HG03025 (cell line): Measurements from ENCODE around the gene GARIN5A.

Experiments
- ATAC-seq: cut with Tn5 transposase; IDR thresholded peaks from one replicate; pipeline ENCODE4 v1.9.1; 2021; ENCODE audit warnings: mild to moderate bottlenecking, moderate library complexity; ENCODE audit not compliant: unreplicated experiment, low FRiP score

The GARIN5A gene

DNA sequence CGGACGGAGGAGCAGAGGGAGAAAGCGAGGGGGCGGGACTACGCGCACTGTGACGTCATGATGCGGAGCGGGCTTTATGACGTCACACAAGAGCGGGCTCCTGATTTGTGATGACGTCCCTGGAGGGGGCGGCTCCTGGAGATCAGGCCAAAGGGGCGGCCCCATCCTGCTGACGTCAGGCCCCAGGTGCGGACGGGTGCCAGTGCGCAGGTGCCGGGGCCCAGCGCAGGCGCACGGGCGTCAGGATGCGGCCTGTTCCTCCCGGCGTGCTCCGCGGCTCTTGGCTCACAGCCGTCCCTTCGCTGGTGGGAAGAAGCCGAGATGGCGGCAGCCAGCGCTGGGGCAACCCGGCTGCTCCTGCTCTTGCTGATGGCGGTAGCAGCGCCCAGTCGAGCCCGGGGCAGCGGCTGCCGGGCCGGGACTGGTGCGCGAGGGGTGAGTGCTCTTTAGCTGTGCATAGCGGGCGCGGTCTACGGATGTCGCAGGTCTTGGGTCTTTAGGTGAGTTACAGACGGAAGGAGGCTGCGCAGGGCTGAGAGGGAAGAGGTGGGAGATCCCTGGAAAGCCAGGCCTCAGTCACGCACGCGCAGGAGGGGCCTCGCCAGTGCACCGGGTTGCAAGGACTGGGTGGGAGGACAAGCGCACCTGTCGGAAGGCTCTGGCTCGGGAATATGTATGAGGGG, at the start of gene GARIN5A, which contains the start of gene EMC10:
GARIN5A (minus strand) TSS at position 625 of the 683 bp plus-strand sequence; CDS start at position 165, 460 bp downstream.
EMC10 (plus strand) TSS at position 284 of the 683 bp plus-strand sequence; CDS start at position 322, 38 bp downstream.
- peak; percentile 80 for ATAC-seq

DNA sequence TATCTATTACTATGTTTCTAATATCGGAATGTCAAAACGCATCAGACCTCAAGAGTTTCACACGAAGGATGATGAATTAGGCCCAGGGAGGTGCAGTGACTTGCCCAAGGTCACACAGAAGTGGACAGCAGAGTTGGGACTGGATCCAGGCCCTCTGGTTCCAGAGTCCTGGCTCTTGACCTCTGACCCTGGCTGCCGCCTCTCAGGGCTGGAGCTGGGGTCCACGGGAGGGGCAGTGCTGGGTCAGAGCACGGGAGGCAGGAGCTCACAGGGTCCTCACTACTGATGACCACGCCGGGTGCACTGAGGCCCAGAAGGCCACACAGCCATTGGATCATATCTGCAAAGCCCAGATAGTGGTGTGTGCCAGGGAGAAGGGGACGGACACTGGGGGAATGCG, 46.2 kb upstream of the GARIN5A start:
- ATAC-seq = no peak

DNA sequence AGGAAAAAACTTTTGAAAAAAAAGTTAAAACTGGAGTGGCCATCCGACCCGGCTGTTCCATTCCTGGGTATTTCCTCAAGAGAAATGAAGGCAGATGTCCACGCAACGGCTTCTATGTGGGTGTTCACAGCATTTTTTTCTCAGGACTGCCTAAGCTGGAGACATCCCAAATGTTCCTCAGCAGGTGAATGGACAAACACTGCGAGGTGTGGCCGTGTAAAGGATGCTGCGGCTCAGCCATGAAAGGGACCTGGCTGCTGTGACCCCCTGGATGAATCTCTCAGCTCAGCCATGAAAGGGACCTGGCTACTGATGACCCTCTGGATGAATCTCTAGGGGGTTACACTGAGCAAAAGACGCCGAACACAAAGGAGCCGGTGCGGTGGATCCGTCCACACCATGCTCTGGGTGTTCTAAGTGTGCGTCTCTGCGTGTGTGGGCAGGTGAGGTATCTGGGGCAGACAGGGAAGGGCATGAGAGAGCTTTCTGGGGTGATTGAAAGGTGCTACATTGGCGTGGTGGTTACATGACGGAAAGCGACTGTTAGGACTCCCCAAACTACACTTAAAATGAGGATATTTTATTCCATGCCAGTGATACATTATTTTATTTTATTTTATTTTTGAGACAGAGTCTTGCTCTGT, 44.3 kb upstream of the GARIN5A start:
- ATAC-seq = no peak

DNA sequence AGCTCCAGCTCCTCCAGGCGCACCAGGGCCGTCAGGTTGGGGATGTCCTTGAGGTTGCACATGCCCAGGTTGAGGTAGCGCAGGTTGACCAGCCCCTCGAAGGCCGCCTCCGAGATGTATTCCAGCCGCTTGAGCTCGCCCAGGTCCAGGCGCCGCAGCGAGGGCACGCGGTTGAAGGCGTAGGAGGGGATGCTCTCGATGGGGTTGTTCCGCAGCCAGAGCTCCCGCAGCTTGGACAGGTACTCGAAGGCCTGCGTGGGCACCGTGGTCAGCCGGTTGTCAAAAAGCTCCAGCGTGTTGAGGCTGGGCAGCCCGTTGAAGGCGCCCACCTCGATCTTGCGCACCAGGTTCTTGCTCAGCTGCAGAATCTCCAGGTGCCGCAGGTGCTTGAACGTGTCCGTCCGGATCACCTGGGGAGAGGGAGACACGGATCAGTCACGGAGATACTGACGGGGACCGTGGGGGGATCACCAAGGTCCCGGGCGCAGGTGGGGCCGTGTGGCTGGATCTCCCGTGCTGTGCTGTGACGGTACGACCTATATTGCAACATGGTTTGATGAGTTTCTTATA, 42.4 kb upstream of the GARIN5A start:
- no peak for ATAC-seq

DNA sequence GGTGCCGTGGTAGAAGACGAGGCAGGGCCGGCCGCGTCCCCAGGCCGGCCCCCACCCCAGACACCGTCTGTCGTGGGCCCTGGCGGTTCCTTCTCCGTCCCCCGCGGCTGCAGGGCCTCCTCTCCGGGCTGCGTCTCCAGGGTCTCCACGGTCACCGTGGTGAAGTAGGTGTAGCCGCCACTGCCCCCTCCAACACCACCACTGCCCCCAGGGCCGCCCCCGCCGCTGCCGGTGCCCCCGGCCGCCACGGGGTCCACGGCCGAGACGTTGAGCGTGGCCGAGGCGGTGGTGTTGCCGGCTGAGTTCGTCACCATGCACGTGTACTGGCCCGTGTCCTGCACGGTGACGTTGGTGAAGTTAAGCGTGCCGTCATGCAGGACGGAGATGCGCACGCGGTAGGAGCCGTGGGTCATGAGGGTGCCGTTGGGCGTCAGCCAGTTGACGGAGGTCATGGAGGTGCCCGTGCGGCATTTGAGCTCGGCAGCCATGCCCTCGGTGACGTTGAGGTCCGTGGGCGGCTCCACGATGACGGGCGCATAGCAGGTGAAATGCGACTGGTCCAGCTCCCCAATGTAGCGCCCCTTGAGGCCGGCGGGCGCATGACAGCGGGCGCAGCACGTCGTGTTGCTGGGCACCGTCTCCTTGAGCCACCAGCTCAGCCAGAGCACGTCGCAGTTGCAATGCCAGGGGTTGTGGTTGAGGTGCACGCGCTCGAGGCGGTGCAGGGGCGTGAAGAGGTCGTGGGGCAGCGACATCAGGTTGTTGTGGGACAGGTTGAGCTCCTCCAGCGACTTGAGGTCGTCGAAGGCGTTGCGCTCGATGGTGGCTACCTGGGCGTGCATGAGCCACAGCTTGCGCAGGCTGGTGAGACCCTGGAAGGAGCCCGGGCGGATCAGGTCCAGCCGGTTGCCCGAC, 41.7 kb upstream of the GARIN5A start:
- no peak for ATAC-seq

DNA sequence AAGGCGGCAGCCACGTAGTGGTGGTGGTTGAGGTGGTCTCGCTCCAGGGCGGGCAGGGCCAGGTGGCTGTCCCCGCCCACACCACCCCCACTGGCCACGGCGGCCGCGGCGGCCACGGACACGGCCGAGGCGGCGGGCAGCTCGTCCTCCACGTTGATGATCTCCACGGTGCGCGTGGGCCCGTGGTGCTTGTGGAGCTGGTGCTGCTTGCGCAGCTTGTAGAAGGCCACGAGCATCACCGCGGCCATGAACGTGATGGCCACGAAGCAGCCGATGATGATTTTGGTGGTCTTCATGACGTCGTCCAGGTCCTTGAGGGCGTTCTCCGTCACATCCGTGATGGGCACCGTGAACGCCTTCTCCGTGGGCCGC, 41.0 kb upstream of the GARIN5A start:
- ATAC-seq = no peak

DNA sequence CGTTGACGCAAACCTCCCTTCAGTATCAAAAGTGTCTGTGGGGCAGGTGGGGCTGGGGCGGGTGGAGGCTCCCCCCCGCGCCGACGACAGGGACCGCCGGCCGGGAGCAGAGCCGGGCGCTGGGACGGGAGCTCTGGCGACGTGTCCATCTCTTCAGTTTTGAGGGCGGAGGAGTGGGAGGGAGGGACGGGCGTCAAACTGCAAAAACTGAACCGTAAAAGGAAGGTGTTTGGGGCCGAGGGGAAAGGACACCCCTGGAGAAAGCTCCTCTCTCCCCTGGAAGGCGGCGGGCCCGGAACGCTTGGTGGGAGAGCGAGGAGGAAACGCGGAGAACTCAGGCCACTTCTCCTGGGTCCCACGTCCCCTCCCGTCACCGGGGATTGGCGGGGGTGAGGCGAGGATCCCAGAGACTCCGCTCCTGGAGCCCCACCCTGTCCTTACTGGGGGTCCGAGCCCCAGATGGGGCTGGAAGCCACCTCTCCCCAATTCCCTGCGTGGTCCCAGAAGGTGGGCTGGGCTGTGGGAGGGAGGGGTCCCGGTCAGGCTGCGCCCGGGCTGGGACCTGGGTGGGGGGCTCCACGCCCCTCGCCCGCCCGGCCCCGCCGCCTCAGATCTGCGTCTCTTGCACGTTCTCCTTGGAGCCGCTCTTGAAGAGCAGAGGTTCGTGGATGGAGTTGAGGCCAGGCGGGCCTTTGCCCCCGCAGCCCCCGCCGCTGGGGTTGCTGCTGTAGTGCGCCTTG, 40.5 kb upstream of the GARIN5A start:
- no peak for ATAC-seq

DNA sequence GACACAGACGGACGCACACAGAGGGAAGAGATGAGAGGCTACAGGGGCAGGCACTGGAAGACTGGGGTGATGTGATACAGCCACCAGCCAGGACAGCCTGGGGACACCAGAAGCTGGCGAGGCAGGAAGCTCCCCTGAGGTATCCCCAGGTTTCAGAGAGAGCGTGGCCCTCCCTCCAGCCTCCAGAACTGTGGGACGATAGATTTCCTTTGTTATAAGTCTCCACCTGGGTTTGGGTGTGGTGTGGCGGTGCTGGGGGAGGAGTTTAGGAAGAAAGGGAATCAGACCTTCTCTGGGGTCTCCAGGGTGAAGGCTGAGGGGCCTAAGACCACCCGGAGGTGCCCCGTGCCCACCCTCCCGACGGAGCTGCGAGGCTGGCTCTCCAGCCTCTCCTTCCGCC, 39.8 kb upstream of the GARIN5A start:
- ATAC-seq = no peak

DNA sequence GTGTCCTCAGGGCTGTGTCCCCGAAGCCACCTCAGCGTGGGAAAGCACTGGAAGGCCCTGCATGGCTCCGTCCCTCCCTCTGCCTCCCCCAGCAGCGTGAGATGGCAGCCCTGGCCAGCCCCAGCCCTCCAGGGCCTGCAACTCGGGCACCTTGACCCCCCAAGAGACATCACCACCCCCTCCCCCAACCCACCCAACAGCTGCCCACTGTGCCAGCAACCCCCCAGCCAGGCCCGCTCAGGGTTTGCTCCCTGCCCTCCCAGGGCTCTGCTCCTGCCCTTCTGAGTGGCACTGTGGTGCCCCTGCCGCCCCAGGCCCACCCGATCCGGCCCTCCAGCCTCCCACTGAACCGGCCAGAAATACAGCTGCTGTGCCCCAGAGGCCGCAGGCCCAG, 38.5 kb upstream of the GARIN5A start:
- ATAC-seq = no peak

DNA sequence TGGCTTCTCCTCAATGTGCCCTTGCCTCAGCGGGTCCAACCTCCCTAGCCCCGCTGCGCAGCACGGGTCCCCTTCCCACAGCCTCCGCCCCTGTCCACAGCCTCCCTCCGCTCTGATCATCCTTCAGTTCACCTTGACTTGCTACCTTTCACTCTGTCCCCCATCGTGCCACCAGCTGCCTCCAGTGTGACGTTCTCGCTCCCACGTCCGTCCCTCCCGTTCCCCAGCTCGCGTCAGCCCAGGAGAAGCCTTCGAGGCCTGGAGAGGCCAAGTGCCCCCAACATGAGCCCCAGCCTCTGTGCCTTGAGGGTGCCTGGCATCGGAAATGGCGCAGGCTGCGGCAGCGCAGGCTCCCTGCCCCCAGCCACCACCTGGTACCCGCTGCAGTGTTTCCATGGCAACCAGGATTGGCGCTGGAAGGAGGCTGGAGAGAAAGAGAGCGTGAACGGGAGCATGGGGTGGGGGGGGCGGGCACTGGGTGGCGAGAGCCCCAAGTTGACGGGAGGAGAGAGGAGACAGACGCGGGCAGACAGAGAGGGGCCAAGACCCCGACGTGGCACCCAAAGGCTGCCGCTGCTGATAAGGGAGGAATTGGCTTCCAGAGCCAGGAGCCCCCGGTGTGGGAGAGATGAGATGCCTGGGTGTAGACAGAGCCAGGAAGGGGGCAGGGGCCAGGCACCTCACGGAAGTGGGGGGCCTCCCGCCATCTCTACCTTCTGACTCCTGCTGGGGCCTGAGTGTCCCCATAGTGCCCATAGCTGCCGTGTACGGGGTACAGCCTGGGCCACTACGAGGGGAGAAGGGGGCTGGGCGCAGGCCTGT, 37.9 kb upstream of the GARIN5A start:
- no peak for ATAC-seq

DNA sequence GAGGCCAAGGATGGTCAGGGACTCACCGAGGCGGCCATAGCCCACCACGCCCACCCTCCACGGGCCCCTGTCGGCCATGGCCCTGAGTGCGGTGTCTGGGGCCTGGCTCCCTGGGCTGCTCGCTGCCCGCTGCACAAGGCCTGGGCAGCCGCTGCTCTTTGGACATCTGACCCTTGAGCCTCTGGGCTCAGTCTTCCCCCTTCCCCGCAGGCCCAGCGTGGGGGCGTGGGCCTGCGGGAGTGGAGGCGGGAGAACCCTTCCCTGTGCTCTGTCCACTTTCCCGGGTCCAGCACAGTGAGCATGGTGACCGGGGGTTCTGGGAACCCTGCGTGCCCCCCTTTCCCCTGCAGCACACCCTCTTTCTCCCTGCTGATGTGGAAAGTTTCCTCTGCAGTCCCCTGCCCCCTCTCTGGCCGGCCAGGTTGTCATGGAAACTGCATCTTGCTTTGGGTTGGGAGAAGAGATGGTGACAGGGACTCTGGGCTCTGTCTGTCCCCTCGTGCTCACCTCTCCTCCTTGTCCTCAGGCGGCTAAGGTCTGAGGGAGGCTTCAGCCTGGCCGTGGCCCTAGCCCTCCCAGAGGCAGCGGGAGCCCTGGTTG, 37.2 kb upstream of the GARIN5A start, which contains the start of gene ASPDH:
ASPDH (minus strand) TSS at position 168 of the 600 bp plus-strand sequence; CDS start at position 78, 90 bp downstream.
- no peak for ATAC-seq

DNA sequence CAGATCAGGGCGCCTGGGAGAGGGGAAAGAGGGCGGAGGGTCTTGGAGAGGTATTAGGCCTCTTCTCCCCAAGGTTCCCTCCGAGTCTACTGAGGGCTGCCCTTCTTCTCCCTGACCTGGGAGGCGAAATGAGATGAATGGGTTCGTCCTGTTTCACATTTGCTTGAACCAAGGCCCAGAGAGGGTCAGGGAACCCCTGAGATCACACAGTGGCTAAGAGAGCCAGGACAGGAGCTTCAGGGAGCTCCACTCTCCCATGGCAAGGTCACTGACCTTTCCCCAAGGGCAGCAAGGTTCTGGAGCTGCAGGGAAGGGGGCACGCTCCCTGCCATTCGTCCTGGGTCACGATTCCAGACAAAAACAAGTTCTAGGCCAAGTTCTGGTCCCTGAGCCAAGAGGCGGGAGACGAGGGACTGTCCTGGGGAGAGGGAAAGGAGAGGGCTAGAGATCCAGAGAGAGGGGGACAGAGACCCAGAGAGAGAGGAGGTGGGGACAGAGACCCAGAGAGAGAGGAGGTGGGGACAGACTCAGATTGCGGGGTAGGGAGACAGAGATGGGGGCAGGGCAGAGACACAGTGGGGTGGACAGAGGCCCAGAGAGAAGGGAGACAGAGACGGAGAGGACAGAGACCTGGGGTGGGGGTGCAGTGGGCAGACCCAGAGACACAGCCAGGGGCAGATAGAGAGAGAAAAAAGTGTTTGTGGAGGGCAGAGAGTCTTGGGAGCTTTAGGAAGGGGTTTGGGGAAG, 36.5 kb upstream of the GARIN5A start:
- no peak for ATAC-seq

DNA sequence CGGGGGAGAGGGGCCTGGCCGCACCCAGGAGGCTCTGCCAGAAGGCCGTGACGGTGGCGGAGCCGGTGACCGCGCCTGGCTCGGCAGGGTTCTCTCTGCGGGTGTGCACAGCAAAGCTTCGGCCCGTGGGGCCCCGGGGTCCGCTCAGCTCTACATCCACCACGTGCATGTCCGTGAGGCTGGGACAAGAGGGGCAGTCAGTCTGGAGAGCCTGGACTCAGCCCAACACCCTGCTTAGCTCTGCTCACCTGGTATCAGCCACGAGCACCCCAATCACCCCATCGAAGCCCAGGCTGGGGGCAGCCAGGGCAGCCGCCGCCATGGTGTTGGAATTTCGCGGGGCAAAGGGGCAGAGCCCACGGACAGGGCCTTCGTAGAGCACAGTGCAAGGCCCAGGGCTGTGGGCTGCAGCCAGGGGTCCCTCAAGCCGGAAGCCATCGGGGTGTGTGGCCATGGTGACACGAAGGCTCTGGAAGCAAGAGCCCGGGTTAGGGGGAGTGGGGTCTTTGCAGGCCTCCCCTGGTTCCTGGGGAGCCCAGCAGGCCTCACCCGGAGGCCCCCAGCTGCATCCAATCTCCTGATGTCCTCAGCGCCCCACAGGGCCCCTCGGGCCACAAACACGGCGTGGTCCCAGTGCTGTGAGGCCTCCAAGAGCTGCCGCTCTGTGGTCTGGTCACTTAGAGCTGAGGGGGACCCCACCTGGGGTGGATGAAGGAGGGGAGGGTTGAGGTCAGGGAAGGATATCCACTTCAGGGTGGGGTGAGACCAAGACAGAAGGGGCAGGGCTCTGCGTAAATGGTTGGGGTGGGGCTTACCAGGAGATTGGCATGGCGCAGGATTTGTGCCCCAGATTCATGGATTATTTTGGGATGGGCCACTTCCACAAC, 35.7 kb upstream of the GARIN5A start:
- no peak for ATAC-seq

DNA sequence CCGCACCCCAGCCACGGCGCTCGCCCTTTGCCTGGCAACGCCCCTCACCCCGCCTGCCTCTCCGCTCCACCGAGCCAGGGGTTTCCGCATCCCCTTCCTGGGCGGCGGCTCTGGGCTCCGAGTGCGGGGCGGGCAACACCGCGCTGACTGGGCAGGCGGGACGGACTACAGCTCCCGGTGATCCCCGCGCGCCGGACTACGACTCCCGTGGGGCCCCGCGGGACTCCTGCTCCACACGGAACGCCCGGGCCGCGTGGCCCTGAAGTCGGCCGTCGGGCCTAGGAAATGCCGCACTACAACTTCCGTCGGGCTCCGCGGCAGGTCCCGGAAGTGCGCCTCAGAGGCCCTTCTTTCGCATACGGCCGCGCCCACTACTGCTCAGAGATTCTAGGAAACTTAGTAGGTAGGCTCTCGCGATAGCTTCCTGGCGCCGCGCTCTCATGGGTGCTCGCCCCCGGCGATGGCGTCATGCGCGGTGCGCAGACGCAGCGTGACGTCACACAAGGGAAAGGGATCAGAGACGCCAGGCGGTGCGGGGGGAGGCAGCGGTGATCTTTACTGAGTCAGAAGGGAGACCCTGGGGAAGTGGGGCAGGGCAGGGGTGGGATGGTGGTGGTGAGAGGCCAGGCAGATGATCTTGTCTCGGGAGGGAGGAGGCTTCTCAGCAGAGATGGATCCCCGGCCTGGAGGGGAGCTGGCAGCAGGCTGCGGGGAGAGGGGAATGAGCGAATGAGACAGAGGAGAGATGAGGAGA, 34.6 kb upstream of the GARIN5A start, which contains the start of gene JOSD2:
JOSD2 (minus strand) TSS at position 123 of the 754 bp plus-strand sequence. CDS start 760 bp downstream, outside the sequence.
- ATAC-seq = peak; percentile 78

DNA sequence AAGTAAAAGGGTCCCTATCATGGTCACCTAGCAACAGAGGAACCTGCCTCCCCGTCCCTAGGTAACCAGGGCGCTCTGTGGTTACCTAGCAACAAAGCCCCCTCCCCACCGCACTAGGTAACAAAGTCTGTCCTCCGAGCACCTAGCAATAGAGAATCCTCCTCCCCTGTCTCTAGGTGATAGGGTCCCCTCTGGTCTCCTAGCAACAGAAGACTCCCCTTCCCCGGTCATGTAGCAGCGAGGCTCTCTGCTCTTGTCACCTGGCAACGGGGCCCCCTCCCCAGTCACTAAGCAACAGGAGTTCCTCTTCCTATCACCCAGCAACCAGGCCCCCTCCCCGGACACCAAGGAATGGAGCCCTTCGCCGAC, 34.0 kb upstream of the GARIN5A start:
- ATAC-seq = peak; percentile 3

DNA sequence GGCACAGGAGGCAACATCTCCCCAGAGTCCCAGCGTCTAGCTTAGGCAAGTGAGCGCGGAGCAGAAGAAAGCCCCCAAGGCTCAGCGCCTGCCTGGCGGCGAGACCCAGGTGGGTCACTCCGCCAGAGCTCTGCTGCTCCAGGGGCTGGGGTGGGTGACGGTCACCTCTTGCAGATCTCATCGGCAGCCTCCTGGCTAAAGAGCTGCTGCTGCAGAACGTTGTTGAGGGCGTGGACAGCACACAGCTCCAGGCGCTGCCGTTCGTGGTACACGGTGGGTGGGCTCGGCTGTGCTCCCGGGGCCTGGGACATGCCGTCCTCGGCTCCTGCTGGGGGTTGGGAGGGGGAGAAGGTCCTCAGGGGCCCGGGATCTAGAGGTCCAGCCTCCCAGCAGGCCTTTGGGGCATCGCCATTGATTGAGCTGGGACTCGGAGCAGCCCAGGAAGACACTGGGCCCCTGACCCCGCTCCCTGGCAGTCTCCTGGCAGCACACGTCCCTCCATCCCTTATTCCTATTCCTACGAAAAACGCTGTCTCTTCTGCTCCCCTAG, 33.5 kb upstream of the GARIN5A start:
- no peak for ATAC-seq
